HG03558 (cell line): ENCODE data around the gene GPSM1.

Experiments used
- ATAC-seq: cut with Tn5 transposase; IDR thresholded peaks from one replicate; pipeline ENCODE4 v1.9.1; 2021; ENCODE audit warnings: moderate number of reproducible peaks; ENCODE audit not compliant: unreplicated experiment; ENCODE audit errors: extremely low read depth

GPSM1 gene

DNA sequence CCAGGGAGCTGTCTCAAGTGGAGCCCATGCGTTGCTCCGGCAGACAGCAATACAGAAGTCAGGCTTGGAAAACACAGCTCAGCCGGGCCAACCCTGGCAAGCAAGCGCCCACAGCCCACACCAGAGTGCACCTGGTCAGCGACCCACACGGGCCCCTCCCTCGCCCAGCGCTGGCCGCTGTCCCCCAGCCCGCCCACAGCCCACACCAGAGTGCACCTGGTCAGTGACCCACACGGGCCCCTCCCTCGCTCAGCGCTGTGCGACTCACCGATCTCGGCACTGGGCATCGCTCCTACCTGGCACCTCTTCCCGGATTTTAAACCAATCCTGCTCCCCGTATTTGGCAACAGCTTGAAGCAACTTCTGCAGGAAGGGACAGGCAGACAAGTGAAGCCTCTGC lies 59.9 kb downstream of the GPSM1 start:
- ATAC-seq, result no peak

DNA sequence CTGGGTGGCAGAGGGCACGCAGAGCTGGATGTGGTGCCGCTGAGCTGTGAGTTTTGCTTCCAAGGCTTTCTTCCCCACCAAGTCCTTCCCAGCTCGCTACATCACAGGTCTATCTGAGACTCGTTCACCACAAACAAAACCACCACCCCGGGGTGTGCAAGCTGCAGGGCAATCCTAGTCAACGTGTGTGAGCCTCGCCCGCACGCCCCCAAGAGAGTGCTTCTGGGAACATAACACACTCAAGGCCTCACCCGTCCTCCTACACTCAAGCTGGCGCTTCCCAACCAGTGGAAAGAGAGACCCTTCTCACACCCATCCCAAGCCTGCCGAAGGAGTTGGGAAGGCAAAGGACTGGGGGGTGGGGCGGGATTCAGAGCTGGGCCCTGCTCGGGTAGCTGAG lies 62.1 kb downstream of the GPSM1 start:
- no peak for ATAC-seq

DNA sequence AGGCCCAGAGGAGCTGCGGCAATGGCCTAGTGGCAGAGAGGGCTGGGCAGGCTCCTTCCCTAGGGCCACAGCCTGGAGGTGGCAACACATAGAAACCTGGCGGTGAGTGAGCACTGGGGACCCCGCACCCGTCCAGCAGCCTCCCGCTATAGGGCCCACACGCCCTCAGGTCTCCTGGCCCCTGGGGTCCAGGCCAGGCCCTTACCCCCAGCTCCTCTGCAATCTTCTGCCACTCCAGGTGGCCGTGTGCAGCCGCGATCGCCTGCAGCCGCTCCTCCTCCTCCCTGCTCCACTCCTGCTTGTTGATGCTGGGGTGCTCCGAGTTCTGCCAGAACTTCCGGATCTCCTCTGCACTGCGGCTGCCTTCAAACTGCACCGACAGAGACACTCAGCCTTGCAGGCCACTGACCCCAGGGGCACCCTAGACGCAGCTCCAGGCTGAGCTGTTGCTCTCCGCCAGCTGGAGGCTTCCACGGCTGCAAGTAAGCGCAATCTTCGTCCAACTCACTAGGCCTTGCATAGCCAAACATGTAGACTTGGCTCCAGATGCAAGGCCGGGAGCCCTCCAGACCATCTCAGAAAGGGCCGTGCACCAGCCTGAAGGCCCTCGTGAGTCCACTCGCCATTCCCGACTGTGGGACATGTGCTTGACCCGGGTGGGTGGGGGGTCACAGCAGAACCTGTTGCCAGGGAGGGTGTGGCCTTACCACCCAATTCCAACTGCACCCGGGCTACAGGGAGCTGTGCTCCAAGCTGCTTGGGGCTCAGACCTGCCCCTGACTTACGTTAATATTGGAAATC lies 64.6 kb downstream of the GPSM1 start:
- no peak for ATAC-seq

DNA sequence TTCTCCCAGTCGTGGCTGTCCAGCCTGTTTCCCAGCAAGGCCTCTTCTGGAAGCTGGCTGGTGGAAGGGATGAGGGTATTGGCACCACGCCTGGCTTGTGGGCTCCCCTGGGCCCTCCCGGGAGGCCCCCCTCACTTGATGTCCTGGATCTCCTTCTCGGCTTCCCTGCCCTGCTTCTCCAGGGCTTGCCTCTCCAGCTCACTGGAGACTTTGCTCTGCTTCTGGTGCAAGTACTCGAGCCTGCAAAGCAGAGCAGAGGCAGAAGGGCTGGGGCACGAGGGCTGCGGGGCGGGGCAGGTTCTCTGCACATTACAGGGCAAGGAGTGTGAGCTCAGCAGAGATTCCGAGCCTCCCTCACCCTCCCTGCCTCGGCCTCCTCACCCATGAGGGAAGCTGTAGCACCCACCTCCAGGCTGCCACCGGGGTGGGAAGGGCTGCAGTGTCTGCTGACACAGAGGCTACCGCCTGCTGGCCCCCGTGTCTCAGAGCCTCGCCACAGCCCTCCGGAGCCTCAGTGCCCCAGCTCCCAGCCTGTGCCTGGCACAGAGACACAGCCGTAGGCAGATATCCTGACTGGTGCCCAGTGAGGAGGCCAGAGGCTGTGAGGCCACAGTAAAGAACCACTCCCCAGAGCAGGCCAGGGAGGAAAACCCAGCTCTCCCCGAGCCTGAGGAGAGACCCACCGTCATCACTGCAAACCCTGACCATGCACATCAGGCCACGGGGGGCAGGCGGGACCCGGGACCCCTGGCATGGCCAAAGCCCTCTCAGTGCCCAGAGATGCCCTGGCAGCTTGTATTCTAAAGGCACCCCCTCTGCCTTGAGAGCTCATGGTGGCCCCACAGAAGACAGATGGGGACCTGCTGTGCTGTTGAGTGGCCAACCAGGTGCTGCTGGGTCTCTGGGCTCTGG lies 65.5 kb downstream of the GPSM1 start:
- no peak for ATAC-seq

DNA sequence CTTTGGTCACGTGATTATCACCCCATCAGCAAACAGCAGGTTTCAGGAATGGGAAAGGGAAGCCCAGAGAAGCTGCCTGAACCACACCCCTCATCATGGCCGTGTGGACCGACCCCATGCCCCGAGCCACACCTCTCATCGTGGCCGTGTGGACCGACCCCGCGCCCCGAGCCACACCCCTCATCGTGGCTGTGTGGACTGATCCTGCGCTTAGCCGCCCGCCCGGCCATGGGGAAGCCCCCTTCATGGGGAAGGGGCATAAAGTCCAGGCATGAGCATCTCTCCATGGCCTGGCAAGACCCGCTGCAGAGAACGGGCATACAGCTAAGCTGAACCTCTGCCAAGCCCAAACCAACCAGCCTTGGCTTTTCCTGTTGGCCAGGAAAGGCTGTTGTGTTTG lies 66.2 kb downstream of the GPSM1 start:
- ATAC-seq, result no peak

DNA sequence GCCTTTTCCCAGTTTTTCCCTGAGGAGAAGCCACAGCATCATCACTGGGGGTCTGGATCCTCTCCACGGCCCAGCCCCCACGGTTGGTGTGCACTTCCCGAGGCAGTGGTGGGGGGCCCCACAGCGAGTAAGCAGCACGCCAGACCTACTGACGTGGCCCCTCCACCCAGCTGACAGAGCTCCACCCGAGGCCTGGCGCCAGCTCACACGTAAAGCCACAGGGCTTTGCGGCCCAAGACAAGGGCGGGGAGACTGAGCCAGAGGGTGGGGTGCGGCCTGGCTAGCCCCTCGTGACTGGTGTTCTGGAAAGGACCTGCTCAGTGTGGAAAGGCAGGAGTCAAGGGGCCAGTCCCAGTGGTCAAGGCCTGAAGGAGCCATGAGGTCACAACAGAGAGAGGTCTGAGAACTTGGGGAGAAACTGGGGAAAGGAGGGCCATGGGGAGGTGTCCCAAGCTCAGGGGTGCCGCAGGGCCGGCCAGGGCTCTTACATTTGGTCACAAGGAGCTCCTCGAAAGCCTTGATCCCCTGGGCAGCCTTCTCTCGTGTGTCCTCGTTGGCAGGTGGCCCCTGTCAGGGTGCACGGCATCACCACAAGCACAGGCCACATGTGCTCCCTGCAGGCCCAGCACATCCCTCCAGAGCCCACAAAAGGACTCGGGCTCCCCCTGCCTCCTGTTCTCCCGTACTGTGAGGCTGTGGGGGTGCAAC lies 67.1 kb downstream of the GPSM1 start:
- ATAC-seq, result no peak

DNA sequence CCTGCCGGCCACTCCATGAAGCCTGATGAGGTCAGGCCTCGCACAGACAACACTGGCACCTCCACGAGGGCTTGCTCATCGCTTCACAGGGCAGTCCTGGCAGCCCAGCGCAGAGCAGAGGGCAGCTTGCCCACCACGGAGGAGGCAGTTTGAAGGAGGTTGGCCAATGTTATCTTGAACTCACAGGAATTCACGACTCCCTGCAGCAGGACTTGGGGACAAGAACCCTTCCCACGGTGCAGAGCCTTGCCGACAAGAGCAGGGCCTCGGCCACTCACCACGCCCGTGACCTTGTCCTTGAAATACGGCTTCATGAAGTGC lies 67.6 kb downstream of the GPSM1 start:
- no peak for ATAC-seq

DNA sequence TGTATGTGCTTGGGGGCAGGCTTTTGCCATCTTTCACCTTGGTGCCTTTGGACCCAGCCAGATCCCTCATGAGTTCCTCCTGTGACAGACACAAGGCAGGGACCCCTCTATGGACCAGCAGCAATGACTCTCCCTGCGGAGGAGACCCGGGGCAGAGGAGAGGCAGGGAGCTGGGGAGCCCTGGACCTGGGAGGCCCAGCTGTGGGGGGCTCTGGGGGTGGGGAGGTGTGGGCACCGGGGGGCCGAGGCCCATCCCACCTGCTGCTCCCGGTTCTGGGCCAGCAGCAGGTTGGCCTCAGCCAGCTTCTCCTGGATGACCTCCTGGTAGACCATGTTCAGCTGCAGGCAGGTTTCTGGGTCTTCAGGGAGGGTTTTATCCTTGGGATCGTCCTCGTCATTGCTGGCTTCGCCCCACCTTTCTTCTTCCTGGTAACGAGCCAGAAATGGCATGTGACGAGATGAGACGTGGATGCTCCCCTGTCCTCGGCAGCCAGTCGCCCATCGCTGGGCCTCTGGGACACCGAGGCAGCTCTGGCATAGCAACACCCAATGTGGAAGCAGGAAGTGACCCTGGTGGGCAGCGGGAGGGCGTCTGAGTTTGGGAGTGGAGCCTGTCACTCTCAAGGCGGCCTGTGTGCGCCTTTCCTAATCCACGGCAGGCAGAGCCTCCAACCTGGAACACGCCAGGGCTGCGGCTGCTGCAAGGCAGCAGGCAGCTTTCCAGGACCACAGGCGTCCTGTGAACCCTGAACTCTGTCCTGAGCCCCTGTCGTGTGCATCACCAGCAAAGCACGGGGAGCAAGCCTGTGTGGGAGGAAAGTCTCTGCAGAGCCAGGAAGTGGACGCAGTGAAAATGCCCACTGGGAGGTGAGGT lies 68.2 kb downstream of the GPSM1 start:
- ATAC-seq, result no peak

DNA sequence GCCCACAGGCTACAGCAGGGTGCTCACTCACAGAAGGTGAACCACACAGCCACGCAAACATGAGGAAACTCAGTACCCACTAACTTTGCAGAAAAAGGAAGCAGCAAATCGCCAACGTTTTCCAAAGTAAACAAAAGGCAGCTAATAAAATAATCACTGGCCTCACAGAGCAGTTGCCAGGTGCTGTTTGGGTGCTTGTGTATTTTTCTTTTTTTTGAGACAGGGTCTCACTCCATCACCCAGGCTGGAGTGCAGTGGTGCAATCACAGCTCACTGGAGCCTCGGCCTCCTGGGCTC lies 68.8 kb downstream of the GPSM1 start:
- ATAC-seq, result no peak

DNA sequence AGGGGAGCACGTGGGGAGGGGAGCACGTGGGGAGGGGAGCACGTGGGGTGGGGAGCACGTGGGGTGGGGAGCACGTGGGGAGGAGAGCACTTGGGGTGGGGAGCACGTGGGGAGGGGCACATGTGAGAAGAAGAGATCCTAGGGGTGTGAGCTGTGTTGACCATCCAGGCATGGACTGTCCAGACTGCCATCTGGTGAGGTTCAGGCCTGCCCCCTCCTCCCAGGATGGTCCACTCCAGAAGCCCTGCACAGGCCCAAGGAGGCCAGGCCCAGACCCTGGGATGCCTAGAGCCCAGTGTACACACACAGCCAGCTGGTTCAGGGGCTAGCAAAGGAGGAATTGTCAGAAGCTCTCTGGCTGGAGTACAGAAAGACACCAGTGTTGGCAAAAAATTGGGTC lies 70.3 kb downstream of the GPSM1 start:
- no peak for ATAC-seq

DNA sequence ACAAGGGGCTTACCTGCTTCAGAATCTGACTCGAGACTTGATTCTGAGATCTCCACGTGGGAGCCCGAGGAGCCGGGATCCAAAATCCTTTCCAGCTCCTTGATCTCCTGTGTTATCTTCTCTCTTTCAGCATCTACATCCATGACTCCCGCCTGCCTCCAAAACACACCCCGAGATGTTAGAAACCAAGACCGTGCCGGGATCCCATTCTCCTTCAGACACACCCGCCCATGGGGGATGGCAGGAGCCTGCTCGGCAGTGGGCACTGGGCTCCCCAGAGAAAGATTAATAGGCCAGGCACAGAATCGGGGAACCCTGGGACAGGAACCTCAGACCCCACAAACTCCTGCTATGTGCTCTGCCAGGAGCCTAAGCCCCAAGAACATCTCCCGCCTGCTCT lies 70.9 kb downstream of the GPSM1 start:
- ATAC-seq, result no peak

DNA sequence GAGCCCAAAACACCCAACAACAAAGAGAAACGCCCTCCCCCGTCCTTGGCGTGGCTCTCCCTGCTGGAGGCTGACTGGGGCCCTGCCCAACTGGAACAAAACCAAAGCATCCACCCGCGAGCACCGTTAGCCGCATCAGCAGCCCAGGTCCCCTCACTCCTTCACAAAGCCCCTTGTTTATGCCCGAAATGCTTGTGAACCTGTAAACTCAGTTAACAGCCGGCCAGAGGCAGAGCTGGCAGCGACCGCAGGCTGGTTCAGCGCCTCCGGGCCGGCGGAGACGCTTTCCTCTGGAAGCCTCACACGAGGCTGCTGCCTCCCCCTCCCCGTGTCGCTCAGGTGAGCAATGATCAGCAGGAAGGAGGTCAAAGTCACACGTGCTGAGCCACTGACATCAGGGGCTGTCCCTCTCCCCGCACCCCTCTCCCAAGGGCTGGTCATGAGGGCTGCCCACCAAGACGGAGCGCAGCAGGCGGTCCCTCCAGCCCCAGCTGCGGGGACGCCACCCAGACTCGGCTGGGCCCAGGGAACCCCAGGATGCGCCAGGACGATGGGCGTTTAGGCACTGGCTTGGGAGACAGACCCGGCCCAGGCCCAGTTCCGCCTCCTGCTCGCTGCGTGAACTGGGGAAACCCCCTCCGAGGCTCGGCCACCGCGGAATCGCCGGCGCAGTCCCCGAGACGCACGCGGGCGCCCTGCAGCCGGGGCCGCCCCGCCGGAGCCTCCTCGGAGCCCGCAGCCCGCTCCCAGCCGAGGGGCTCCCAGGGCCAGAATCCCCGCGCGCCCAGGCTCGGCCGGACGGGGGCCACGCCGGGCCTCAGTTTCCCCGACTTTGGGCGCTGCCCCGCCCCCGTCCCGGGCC lies 72.1 kb downstream of the GPSM1 start:
- peak; percentile 16 for ATAC-seq

DNA sequence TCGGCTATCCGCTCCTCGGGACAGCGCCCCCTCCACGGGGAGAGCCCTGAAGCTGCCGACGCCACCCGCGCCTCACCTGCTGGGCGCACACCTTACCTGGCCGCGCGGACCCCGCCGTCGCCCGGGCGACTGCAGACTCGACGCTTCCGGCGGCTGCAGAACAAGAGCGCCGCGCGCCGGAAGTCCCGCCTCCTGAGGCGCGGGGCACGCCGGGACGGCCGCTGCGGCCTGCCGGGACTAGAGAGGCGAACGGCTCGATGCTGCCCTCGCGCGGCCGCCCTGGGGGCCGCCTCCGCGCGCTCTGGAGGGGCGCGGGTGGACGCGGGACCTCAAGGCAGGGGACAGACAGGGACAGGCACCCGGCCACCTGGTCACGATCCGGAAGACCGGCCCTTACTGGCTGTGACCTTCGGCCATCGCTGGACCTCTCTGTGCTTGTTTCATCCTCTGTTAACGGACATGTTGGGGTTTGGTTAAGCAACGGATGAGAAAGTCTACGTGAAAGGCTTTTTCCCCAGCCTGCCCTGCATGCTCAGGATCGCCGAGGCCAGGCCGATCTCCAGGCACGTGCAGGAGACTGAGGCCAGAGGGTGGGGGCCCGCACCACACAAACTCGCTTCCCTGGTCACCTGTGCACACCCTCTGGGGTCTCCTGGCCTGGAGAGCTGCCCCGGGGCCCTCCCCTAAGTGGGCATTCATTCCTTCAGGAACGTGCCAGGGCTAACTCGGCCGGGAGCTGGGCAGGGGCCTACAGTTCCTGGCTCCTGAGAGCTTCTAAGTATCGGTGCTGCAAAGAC lies 72.9 kb downstream of the GPSM1 start, which contains the start of gene SNAPC4:
TSS of gene SNAPC4 (minus strand) at position 133 of the 797 bp plus-strand sequence. CDS start 1,742 bp downstream, outside the sequence.
- peak; percentile 38 for ATAC-seq

DNA sequence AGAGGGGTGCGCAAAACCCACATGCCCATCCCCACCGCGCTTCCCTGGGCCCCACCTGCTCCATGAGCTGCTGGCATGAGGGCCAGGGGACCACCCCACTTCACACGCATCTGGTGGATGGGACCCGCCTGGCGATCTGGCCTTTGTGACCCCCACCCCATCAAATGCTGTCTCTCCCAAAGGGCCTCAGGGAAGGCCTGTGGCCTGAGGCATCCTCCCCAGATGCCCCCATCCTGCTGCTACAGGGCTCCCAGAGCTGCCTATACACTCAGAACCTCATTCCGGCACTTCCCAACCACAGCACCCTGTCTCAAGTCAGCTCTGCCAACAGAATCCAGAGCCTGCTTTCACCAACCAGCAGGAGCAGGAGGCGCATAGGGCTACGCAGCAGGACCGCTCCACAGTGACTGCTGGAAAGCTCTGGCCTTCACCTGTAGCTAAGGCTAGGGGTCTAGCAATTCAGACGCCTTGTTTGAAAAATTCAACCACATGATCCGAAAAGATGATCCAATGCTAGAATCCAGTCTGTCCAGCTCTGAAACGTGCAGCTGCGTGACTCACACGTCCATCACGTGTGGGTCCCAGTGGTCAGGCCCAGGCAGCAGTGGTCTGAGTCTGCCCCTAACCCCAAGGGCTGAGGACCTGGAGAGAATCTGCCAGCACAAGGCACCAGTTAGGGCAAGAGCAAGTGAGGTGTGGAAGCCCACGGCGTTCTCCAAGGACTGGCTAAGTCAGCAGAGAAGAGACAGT lies 74.0 kb downstream of the GPSM1 start:
- ATAC-seq, result no peak

DNA sequence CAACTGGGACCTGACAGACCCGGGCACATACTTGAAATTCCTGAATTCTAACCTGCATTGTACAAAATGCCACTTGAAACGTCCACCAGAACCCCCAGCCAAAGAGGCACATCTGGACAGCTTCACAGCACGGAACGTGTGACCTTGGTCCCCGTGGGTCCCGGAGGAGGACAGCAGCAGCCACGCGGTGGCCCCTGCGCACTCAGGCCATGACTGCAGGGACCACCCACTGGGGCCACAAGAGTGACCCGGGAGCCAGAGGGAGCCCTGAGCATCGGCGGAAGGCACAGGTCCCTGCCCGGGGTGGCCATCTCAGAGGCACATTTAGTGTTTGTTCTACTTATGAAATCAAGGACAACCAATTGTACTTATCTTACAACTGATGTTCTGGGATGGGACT lies 74.7 kb downstream of the GPSM1 start:
- ATAC-seq, result no peak

DNA sequence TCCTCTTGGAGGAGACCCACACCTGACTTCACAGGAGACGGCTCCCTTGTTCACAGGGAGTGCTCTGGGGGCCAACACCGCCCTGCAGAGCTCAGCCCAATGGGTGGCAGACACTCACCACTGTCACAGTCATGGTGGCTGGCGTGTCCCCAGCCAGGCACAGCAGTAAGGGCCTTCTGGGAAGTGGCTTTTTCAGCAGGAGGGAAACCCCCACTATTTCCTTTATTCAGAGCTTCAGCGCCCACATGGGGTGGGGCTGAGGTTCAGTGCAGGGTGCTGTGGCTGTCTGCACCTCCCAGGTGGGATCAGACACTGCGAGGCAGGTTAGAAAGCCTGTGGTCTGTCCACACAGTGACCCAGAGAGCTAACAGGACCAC lies 76.2 kb downstream of the GPSM1 start:
- no peak for ATAC-seq

DNA sequence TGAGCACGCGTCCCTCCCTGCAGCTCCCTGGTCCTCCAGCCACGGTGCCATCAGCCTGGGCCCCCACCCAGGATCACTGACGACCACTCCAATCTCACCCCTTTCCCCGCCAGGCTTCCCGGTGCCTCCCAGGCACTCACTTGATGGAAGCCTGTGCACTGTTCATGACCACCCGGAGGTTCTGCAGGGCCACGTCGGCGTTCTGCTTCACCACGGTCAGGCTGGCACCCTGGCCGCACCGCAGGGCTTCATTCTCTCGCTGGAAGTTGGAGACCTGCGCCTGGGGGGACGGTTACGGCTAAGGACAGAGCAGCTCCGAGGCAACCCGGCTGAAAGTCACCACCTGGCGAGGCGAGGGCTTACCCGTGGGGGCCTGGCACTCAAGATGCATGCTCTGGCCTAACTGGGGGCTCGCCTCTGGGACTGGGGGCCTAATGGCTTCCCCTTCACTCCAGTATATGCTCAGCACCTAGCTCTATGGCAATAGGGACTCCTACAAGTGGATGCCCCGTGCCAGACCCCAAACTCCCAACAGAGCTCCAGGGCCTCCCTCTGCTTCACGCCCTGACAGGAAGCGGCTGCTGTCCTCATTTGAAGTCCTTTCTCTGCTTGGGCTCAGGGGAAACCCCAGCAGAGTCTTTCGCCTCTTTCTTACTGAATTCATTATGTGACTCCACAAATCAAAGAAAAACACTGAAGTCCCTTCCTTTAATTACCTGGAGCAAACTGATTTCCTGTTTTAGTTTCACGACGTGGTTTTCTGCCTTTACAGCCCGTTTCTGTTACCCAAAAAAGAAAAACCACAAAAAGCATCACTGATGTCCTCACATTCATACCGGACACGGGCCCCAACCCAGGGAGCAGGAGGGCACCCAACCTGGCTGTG lies 76.8 kb downstream of the GPSM1 start:
- ATAC-seq, result no peak
